Measurements from ENCODE around the gene METRNL.

GRCh38 chr17:83113381-83113780 is 34.0 kb downstream of the METRNL start:
- TF ChIP-seq CTCF (conservative IDR thresholded peaks at IDR 0.05): no peak
- no peak for TF ChIP-seq EZH2 (IDR thresholded peaks at IDR 0.05; ENCODE audit: low read depth)

Measured in PC-9 (cell line).